ENCODE results near the gene SPTBN1. TPM values are rescaled to one million over a fixed set of nuclear protein-coding genes. Genes with fewer than 3 reads are reported as not detected.

SPTBN1 gene
- polyA plus RNA-seq, 2 donors: 19.7 to 24.1 TPM

GRCh38 chr2:54669677-54670484, 213.8 kb downstream of the SPTBN1 start:
- H3K4me3 ChIP-seq (ENCODE audit: low read depth in 1 of 2, low read length in 2 of 2): no peak overlapping the region
- peak overlapping the region; percentile 72 to 73 for H3K27ac ChIP-seq (ENCODE audit: low read depth in 2 of 2, low read length in 1 of 2)
- peaks cover 3 to 5% of the 10 kb centered on the region in 2 donors for H3K4me1 ChIP-seq (ENCODE audit: control insufficient read depth in 2 of 2, insufficient read depth in 2 of 2, low read length in 1 of 2)
- no peaks in the 10 kb centered on the region for H3K9me3 ChIP-seq (ENCODE audit: control insufficient read depth in 2 of 2, insufficient read depth in 1 of 2, low read depth in 1 of 2, low read length in 1 of 2)
- H3K36me3 ChIP-seq (ENCODE audit: control insufficient read depth in 2 of 2, insufficient read depth in 2 of 2, low read length in 1 of 2): peaks cover 2 to 9% of the 10 kb centered on the region in 2 donors
- WGBS, 2 donors: 48% methylated on average over 7 of the region's 7 CpGs
- H3K27me3 ChIP-seq (ENCODE audit: control insufficient read depth in 1 of 2, insufficient read depth in 2 of 2, low read length in 2 of 2): no peaks in the 10 kb centered on the region

- H3K9me3 ChIP-seq (ENCODE audit: control insufficient read depth in 2 of 2, insufficient read depth in 1 of 2, low read depth in 1 of 2, low read length in 1 of 2): no peaks in the 10 kb centered on the region
- H3K4me3 ChIP-seq (ENCODE audit: low read depth in 1 of 2, low read length in 2 of 2): no peak overlapping the region
- peak overlapping the region; percentile 56 to 57 for H3K27ac ChIP-seq (ENCODE audit: low read depth in 2 of 2, low read length in 1 of 2)
- peaks cover 3 to 7% of the 10 kb centered on the region in 2 donors for H3K4me1 ChIP-seq (ENCODE audit: control insufficient read depth in 2 of 2, insufficient read depth in 2 of 2, low read length in 1 of 2)
- no peaks in the 10 kb centered on the region for H3K27me3 ChIP-seq (ENCODE audit: control insufficient read depth in 1 of 2, insufficient read depth in 2 of 2, low read length in 2 of 2)
- peaks cover 2 to 9% of the 10 kb centered on the region in 2 donors for H3K36me3 ChIP-seq (ENCODE audit: control insufficient read depth in 2 of 2, insufficient read depth in 2 of 2, low read length in 1 of 2)
- WGBS, 2 donors: 90 to 92% methylated on average over 9 of the region's 9 CpGs
Observed at GRCh38 chr2:54670485-54671009, 214.4 kb downstream of the SPTBN1 start.

GRCh38 chr2:54671010-54671409, 214.9 kb downstream of the SPTBN1 start:
- H3K27me3 ChIP-seq (ENCODE audit: control insufficient read depth in 1 of 2, insufficient read depth in 2 of 2, low read length in 2 of 2): no peaks in the 10 kb centered on the region
- H3K36me3 ChIP-seq (ENCODE audit: control insufficient read depth in 2 of 2, insufficient read depth in 2 of 2, low read length in 1 of 2): peaks cover 2 to 9% of the 10 kb centered on the region in 2 donors
- no peak overlapping the region for H3K27ac ChIP-seq (ENCODE audit: low read depth in 2 of 2, low read length in 1 of 2)
- WGBS, 2 donors: 96 to 97% methylated on average over 3 of the region's 3 CpGs
- peaks cover 3 to 12% of the 10 kb centered on the region in 2 donors for H3K4me1 ChIP-seq (ENCODE audit: control insufficient read depth in 2 of 2, insufficient read depth in 2 of 2, low read length in 1 of 2)
- H3K4me3 ChIP-seq (ENCODE audit: low read depth in 1 of 2, low read length in 2 of 2): no peak overlapping the region
- H3K9me3 ChIP-seq (ENCODE audit: control insufficient read depth in 2 of 2, insufficient read depth in 1 of 2, low read depth in 1 of 2, low read length in 1 of 2): no peaks in the 10 kb centered on the region

GRCh38 chr2:54671875-54672589, 215.9 kb downstream of the SPTBN1 start:
- H3K4me3 ChIP-seq (ENCODE audit: low read depth in 1 of 2, low read length in 2 of 2): no peak overlapping the region
- peaks cover 3 to 13% of the 10 kb centered on the region in 2 donors for H3K4me1 ChIP-seq (ENCODE audit: control insufficient read depth in 2 of 2, insufficient read depth in 2 of 2, low read length in 1 of 2)
- peaks cover 2 to 9% of the 10 kb centered on the region in 2 donors for H3K36me3 ChIP-seq (ENCODE audit: control insufficient read depth in 2 of 2, insufficient read depth in 2 of 2, low read length in 1 of 2)
- H3K27me3 ChIP-seq (ENCODE audit: control insufficient read depth in 1 of 2, insufficient read depth in 2 of 2, low read length in 2 of 2): no peaks in the 10 kb centered on the region
- no peaks in the 10 kb centered on the region for H3K9me3 ChIP-seq (ENCODE audit: control insufficient read depth in 2 of 2, insufficient read depth in 1 of 2, low read depth in 1 of 2, low read length in 1 of 2)
- WGBS, 2 donors: 74 to 78% methylated on average over 4 of the region's 4 CpGs
- peak overlapping the region; percentile 18 to 93 for H3K27ac ChIP-seq (ENCODE audit: low read depth in 2 of 2, low read length in 1 of 2)

GRCh38 chr2:54672590-54673456, 216.7 kb downstream of the SPTBN1 start:
- H3K4me3 ChIP-seq (ENCODE audit: low read depth in 1 of 2, low read length in 2 of 2): no peak overlapping the region

GRCh38 chr2:54673501-54673998, 217.4 kb downstream of the SPTBN1 start:
- H3K27ac ChIP-seq (ENCODE audit: low read depth in 2 of 2, low read length in 1 of 2): peak overlapping the region; percentile 93 to 98
- H3K4me1 ChIP-seq (ENCODE audit: control insufficient read depth in 2 of 2, insufficient read depth in 2 of 2, low read length in 1 of 2): peaks cover 3 to 13% of the 10 kb centered on the region in 2 donors
- no peaks in the 10 kb centered on the region for H3K9me3 ChIP-seq (ENCODE audit: control insufficient read depth in 2 of 2, insufficient read depth in 1 of 2, low read depth in 1 of 2, low read length in 1 of 2)
- peaks cover 2 to 3% of the 10 kb centered on the region in 2 donors for H3K36me3 ChIP-seq (ENCODE audit: control insufficient read depth in 2 of 2, insufficient read depth in 2 of 2, low read length in 1 of 2)
- H3K4me3 ChIP-seq (ENCODE audit: low read depth in 1 of 2, low read length in 2 of 2): peak overlapping the region in 1 of 2 donors; percentile 17
- no peaks in the 10 kb centered on the region for H3K27me3 ChIP-seq (ENCODE audit: control insufficient read depth in 1 of 2, insufficient read depth in 2 of 2, low read length in 2 of 2)
- WGBS, 2 donors: 12 to 21% methylated on average over 16 of the region's 16 CpGs

More at GRCh38 chr2:54672590-54673456, 216.7 kb downstream of the SPTBN1 start:
- H3K9me3 ChIP-seq (ENCODE audit: control insufficient read depth in 2 of 2, insufficient read depth in 1 of 2, low read depth in 1 of 2, low read length in 1 of 2): no peaks in the 10 kb centered on the region
- peaks cover 2 to 9% of the 10 kb centered on the region in 2 donors for H3K36me3 ChIP-seq (ENCODE audit: control insufficient read depth in 2 of 2, insufficient read depth in 2 of 2, low read length in 1 of 2)
- WGBS, 2 donors: 32 to 37% methylated on average over 12 of the region's 12 CpGs
- H3K4me1 ChIP-seq (ENCODE audit: control insufficient read depth in 2 of 2, insufficient read depth in 2 of 2, low read length in 1 of 2): peaks cover 3 to 13% of the 10 kb centered on the region in 2 donors
- H3K27ac ChIP-seq (ENCODE audit: low read depth in 2 of 2, low read length in 1 of 2): peak overlapping the region; percentile 93 to 98
- H3K27me3 ChIP-seq (ENCODE audit: control insufficient read depth in 1 of 2, insufficient read depth in 2 of 2, low read length in 2 of 2): no peaks in the 10 kb centered on the region

DNA sequence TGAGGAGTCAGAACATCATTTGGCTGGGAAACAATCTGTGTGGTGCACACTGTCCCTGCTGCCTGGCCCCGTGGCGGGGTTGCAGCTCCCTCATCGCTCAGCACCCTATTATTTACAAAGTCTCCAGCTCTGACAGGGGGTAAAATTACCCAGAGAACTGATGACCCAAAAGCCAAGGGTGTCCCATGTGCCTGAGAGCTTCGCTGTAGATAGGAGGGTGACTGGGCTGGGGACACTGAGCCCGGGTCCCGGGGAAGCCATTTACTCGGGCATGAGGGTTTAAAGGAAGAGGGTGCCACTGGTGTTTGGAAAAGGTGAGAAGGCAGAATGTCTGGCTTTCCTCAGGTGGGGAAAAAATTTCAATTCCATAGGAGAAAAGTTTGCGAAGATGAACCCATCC, 219.2 kb downstream of the SPTBN1 start:
- no peaks in the 10 kb centered on the region for H3K27me3 ChIP-seq (ENCODE audit: control insufficient read depth in 1 of 2, insufficient read depth in 2 of 2, low read length in 2 of 2)
- peaks cover 3 to 11% of the 10 kb centered on the region in 2 donors for H3K4me1 ChIP-seq (ENCODE audit: control insufficient read depth in 2 of 2, insufficient read depth in 2 of 2, low read length in 1 of 2)
- H3K36me3 ChIP-seq (ENCODE audit: control insufficient read depth in 2 of 2, insufficient read depth in 2 of 2, low read length in 1 of 2): no peaks in the 10 kb centered on the region
- H3K4me3 ChIP-seq (ENCODE audit: low read depth in 1 of 2, low read length in 2 of 2): no peak overlapping the region
- 87 to 90% methylated on average over 8 of the region's 8 CpGs for WGBS, 2 donors
- H3K27ac ChIP-seq (ENCODE audit: low read depth in 2 of 2, low read length in 1 of 2): no peak overlapping the region
- H3K9me3 ChIP-seq (ENCODE audit: control insufficient read depth in 2 of 2, insufficient read depth in 1 of 2, low read depth in 1 of 2, low read length in 1 of 2): no peaks in the 10 kb centered on the region

DNA sequence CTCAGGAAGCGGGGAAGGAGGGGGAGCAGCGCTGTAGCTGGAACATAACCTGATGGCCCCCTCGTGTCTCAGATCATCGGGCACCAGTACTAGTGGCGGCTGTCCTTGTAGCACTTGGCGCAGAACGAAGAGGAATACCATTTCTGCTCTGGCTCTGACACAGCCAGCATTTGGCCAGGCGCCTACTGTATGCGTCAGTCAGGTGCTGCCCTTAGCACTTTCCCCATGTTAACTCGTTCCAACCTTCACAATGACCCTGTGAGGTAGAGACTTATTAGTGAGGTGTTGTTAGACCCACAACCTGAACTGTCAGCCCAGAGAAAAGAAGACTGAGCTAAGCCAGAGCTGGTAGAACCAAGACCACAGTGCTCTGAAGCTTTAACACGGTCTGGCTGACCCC, 219.6 kb downstream of the SPTBN1 start:
- 52 to 57% methylated on average over 11 of the region's 11 CpGs for WGBS, 2 donors
- no peaks in the 10 kb centered on the region for H3K9me3 ChIP-seq (ENCODE audit: control insufficient read depth in 2 of 2, insufficient read depth in 1 of 2, low read depth in 1 of 2, low read length in 1 of 2)
- H3K4me3 ChIP-seq (ENCODE audit: low read depth in 1 of 2, low read length in 2 of 2): no peak overlapping the region
- no peak overlapping the region for H3K27ac ChIP-seq (ENCODE audit: low read depth in 2 of 2, low read length in 1 of 2)
- peaks cover 3 to 10% of the 10 kb centered on the region in 2 donors for H3K4me1 ChIP-seq (ENCODE audit: control insufficient read depth in 2 of 2, insufficient read depth in 2 of 2, low read length in 1 of 2)
- H3K36me3 ChIP-seq (ENCODE audit: control insufficient read depth in 2 of 2, insufficient read depth in 2 of 2, low read length in 1 of 2): no peaks in the 10 kb centered on the region
- no peaks in the 10 kb centered on the region for H3K27me3 ChIP-seq (ENCODE audit: control insufficient read depth in 1 of 2, insufficient read depth in 2 of 2, low read length in 2 of 2)

DNA sequence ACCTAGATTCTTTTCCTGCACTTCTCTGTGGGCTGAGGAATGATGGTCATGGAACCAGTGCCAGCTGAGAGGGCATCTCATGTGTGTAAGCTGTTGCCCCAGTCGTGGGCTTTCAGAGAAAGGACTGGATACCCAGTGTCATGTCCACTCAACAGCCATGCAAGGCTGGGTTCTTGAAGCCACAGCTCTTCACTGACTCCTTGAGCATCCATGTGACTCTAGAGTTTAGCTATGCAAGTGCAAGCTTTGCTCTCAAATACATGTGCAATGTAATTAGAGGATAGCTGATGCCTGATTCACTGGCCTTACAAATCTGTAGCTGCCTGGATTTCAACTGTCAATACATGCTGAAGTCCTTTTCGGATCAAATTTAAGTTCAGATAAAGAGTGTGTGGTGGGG, 220.5 kb downstream of the SPTBN1 start:
- Histone ChIP-seq H3K9me3 (ENCODE audit: control insufficient read depth in 2 of 2, insufficient read depth in 1 of 2, low read depth in 1 of 2, low read length in 1 of 2) (no peaks in the 10 kb centered on the region), H3K4me3 (ENCODE audit: low read depth in 1 of 2, low read length in 2 of 2) (no peak overlapping the region), H3K4me1 (ENCODE audit: control insufficient read depth in 2 of 2, insufficient read depth in 2 of 2, low read length in 1 of 2) (peaks cover 3 to 10% of the 10 kb centered on the region in 2 donors), H3K27me3 (ENCODE audit: control insufficient read depth in 1 of 2, insufficient read depth in 2 of 2, low read length in 2 of 2) (no peaks in the 10 kb centered on the region), H3K27ac (ENCODE audit: low read depth in 2 of 2, low read length in 1 of 2) (no peak overlapping the region), H3K36me3 (ENCODE audit: control insufficient read depth in 2 of 2, insufficient read depth in 2 of 2, low read length in 1 of 2) (no peaks in the 10 kb centered on the region)
- 75% methylated on average over 2 of the region's 2 CpGs for WGBS, 2 donors

Data from esophagus (tissue), 2 donors.